Activated CD8-positive, alpha-beta memory T cell treated with anti-CD3 and anti-CD28 coated beads, Interleukin-2, amount 50 U/mL, for 24 hours (primary cell): ENCODE data around the gene ITGB5.

Experiments used
- DNase-seq: peaks from one replicate; pipeline ENCODE4 v3.0.0-alpha.2; 2020; ENCODE audit errors: extremely low read depth

The ITGB5 gene

DNA sequence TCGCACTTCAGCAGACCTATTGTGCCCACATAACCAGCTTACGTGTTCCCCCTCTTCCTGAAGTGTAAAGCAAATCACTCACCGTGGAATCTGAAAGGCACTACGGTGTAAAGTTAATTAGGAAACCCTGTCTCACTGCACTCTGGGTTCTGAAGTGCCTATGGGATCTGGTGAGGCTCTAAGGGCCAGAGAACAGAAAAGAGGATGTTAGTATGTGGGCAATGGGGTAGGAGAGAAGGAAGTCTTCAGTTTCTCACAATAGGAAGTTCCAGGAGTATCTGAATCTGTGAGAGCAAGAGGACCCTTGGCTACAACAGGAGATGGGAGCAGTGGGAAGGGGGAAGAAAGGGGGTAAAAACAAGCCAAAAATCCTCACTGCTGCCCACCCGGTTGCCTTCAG is 71.4 kb downstream of the ITGB5 start:
- no peak for DNase-seq

DNA sequence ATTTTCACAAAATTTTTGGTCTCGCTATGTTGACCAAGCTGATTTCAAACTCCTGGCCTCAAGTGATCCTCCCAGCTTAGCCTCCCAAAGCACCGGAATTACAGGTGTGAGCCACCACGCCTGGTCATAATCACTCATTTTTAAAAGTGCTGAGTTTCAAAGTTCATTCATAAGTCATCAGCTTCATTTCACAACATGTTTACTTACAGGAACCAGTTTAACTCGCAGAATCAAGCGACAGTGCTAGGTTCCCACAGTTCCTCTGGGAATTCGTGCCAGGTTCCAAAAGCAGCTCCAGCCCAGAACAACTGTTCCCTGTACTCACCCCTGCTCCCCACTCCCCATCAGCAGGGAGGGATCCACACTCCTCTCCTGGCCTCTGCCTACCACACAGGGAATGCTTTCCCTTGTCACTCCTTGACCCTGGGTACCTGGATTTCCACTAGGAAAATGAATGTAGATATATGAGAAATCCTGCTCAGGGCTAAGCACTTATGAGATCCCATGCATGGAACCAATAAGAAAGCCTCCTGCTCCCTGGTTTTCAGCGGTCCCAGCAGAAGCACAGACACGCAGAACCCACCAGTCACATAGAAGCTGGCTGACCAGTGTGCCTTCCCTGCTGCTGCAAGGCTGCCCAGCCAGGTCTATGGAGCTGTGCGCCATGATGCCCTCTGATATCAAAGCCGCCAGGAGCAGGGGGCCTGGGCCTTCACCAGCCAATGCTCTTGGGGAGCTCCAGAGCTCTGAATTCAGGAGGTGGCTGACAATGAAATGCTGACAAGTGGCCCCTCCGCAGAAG is 72.3 kb downstream of the ITGB5 start:
- no peak for DNase-seq

DNA sequence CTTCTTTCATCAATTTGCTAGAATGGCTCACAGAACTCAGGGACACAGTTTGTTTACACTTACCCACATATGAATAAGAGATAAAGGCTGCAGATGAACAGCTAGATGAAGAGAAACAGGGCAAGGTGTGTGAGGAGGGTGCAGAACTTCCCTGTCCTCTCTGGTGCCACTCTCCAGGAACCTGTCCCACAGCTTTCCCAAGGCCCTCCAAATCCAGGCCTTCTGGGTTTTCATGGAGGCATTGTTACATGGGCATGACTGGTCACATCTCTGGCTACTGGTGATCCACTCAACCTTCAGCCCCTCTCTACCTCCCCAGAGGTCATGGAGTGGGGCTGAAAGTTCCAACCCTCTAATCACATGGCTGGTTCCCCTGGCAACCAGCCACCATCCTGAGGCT is 73.6 kb downstream of the ITGB5 start:
- DNase-seq = no peak

DNA sequence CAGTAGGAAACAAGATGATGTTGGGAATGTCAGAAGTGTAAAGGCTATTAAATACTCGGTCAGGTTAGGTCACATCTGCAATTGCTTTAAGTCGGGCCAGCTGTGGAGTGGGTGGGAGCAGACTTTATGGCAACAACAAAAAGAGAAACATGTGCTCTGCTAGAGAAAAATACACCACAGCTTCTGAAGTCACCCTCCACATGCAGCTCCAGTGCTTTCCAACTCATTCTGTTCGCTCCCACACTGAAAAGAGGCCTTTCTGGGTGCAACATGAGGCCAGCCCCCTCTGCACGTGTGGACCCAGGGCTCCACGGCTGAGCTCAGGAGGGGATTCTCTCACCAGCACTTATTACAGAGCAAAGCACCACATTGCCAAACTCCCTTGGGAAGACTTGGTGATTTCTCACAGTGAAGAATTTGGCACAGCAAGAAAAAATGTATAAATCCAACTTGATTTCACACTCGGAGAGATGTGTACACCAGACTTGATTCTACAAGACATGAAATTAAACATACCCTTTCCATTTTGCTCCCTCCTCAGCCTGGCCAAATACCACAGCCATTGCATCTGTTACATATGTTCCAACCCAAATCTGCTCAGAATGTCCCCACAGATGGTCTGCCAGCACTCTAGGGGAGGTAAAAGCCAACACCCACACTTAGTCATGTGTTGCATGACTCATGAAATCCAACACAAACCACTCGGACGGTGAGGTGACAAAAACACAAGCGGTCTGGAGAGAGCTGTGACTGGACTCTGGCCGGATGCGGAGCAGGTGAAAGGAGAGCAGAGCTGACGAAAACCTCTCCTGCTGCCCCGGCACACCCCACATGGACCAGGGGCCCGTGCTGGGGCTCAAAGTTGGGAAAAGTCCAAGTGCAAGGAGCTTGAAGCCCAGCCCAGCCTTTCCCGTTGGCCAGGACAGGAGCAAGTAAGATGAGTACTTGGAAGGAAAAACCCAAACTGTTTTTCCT is 74.6 kb downstream of the ITGB5 start:
- DNase-seq = no peak

DNA sequence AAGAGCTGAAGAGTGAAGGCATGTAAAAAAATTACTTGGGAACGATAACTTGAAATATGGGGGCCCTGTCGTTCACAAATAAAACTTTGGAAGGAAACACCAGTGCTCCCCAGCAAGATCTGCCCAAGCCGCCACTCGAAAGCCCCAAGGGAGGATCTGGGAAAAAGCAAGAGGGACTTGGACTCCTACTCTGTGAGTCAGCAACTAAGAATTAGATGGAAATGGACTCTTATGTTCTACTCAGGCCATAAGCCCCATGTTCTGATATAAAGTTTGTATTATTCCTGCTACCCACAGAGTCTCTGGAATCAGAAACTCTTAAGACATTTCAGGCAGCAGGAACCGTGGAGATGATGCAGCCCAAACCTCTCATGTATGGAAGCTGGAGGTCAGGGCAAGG is 75.7 kb downstream of the ITGB5 start:
- DNase-seq = no peak

DNA sequence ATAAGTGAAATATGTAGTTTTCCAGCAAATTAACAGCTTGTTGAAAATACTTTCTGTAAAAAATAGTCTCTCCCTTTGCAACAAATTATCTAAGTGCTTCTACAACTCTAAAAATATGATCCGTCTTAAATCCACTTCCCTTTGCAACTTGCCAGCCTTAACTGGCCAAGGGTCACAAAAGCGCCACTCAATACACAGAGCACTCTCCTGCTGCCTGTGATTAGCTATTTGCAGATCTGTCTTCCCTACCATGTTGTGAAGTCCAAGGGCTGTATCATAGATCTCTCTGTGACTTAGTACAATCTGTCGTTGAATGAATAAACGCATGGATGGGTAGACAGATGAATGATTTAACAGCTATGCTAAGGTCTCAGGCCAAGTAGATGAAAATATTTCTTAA is 76.2 kb downstream of the ITGB5 start:
- DNase-seq = no peak

DNA sequence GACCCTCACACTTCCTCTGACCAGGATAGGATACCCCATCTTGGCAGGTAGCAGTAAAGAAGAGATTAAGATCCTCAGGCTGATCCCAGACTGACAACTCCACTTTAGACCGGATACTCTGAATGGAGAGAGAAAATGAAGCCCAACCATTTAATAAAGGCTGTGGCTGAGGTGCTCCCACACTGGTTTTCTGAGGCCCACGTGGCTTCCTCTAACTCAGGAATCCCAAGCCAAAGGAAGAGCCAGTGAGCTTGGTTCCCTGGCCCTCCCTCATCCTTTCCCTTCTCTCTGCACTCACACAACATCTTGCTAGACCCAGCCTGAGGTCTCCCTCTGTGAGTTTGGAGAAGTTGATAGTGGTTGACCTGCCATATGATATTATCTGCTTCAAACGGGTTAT is 78.1 kb downstream of the ITGB5 start:
- DNase-seq = no peak

DNA sequence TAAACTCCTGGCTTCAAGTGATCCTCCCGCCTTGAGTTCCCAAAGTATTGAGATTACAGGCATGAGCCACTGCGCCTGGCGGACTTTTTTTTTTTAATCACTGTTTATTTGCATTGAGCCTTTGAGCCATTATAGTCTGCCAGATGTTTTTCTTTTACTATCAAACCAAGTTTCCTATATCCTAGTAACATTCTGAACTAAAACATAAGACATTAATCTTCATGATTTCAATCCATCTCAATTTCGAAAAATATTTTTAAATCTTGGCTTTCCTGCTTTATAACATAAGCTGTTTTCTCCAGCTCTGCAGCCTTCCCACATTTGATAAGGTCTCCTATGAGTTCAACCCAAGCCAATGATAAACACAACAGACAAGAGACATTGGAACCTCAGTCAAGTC is 81.5 kb downstream of the ITGB5 start:
- no peak for DNase-seq

DNA sequence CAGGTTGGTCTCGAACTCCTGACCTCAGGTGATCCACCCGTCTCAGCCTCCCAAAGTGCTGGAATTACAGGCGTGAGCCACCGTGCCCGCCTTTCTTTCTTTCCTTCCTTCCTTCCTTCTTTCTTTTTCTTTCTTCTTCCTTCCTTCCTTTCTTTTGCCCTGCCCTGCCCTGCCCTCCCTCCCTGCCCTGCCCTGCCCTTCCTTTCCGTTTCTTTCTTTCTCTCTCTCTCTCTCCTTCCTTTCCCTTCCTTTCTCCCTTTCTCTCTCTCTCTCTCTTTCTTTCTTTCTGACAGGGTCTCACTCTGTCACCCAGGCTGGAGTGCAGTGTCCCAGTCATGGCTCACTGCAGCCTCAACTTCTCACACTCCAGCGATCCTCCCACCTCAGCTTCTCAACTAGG is 82.3 kb downstream of the ITGB5 start:
- no peak for DNase-seq

DNA sequence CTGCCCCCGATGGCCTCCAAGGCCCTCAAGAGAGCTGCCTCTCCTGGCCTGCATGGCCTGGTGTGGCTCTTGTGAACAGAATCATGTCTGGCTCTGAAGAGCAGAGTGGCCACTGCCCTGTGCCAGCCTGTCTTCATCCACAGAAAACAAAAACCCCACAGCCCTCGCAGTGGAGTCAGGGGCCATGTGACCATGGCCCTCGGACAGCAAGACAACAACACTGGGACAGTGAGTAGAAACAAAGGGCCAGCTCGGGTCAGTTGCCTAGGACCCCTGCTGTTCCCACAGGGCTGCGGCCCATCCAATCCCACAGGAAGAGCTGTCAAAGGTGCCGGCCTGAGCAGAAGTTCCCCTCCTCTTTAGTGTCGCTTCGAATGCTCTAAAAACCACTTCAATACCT is 84.5 kb downstream of the ITGB5 start:
- DNase-seq = no peak

DNA sequence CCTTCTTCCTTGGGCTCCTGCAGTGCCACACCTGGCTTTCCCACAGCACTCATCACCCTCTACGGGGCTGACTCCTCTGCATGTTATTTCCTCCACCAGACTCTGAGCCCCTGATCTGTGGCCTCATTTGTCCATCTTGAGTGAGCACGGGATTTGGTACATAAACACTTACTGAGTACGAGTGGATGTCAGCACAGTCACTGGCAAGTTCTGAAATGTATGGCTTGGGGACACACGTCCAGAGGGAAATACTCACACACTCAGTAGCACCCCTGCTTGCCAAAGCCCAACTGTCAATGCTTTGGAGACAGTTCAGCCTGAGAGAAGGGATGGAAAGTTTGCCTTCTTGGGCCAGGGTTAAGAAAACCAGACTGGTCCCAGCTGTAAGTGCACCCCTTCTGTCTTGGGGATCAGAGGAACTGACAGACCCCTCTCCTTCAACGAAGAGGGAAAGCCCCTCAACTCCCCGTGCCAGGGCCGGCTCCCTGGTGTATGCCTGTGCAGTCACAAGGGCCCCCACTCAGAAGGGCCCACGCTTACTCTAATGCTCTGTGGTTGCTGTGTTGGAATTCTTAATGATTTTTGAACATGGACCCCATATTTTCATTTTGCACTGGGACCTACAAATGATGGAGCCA is 85.0 kb downstream of the ITGB5 start:
- DNase-seq = no peak

DNA sequence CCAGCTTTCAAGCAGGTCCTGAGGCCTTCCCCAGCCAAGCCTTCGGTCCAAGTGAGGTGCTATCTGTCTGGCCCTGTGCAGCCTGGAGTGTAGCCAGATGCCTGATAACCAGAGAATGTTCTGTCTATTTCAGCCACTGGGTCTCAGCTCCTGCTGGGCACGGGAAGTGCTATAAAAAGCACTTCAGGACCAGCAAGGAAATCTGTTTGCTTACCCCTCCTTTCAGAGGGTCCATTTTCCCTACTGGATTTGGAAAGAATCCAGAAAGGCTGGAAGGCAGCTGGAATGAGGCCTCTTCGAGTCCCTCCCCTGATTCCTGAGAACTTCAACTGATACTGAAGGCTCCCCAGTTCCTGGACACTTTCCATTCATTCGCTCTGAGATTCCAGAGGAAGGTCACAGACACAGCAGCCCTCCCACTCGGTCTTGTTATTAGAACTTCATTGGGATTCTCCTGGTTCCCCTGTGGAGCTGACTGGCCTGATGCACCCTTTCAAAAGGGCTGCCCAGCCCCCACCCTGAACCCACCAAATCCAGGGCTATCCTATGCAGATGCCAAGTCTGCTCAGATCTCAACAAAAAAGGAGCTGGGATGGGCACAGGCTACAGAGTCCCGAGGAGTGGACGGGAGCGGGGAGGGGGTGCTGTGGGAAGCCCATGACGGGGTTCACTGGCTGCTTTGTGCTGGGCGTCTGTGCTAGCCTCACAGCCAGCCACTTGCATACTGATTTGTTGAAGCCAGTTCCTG is 86.5 kb downstream of the ITGB5 start:
- DNase-seq = no peak

DNA sequence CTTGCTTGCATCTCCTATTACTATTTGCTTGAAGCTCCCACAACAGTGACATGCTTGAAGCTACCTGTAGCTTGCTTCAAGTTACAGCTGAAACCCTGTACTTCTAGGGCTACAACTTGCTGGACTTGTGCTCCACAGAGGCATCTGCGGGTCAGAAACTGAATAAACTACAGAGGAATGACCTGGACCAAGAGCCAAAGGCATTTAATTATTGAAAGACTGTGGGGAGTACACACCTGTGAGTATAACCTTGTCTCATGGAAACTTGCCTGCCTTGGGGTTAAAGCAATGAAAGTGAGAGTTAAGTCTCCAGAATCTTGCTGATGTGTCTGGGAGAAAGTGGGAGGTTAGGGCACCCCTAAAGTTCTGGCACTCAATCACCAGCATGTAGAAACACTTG is 87.1 kb downstream of the ITGB5 start:
- DNase-seq = no peak

DNA sequence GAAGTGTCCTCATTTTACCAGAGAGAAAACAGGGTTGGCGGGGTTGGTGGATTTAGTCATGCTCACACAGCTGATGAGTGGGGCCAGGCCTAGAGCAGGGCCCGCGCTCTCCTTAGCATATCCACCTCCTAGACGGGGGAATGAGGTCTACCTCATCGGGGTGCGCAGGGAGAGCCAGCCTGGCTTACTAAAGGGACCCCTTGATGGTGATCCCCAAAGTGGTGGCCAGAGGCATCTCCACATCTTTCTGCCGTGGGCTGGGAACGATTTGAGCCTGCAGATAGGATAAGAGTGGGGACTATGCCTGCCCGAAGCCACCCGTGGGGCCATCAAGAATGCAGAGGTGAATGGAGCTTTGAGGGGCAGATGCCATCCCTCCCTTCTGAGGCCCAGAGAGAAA is 87.5 kb downstream of the ITGB5 start:
- no peak for DNase-seq

DNA sequence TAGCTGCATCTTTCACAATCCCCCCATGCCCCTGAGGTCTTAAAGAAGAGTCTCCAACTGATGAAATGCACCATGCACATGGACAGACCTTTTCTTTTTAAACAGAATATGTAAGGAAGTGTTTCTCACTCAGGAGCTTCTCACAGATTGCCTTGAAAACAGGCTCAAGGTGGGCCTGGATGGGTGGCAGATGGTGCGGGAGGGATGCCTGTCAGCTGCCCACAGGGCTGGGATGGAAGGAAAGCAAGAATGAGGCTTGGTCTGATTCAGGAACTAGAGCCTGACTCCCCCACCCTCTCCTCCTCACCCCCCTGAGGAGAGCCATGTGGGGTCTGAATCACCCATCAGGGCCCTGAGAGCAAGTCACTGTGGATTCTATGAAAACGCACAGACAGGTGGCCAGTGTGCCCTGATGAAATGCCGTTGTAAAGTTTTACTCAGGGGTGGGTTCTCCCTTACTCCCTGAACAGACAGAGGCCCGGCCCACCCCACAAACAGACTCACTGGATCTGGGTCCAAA is 89.7 kb downstream of the ITGB5 start:
- DNase-seq = no peak

DNA sequence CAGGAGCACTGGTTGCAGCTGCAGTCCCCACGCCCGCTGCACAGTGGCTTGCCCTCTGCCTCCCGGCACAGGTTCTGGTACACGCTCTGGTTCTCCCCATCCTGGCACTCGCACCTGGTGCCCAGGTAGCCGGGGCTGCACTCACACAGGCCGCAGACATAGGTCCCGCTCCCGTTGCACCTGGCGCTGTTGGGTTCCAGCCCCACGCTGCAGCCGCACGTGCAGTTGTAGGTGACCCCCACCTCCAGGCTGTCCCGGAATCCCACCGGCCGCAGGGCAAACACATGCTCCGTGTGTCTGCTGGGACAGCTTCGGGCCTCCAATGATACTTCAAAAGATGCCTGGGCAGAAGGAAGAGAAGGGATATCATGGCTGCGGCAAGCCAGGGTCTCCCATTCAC is 90.7 kb downstream of the ITGB5 start:
- DNase-seq = no peak

DNA sequence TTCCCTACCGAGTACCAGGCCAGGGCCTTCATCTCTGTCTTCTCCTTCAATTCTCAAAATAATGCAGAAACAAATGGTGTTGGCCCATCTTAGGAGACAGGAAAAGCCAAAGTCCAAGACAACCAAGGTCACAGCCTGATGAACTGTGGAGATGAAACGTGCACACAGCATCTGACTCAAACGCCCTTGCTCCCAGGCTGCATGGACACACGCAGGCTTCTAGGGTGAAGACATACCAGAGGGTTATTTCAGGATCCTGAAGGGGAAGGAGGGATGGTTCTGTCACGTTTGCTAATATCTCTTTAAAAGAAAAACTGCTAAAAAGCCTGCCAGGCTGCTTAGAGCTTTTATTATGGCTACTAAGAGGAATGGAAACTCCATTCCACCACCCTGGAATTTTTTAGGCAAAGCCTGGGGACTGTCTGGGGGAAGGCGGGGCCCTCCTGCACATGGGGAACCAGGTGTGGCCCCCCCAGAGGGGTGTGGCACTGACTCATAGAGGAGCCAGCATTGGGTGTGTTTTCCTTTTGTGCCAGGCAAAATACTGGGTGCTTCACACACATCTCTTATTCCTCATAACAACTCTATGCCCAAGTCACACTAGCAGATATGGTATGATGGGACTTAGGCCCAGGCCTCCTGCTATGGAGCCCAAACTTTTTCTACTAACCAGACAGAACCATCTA is 94.0 kb downstream of the ITGB5 start:
- DNase-seq = no peak

DNA sequence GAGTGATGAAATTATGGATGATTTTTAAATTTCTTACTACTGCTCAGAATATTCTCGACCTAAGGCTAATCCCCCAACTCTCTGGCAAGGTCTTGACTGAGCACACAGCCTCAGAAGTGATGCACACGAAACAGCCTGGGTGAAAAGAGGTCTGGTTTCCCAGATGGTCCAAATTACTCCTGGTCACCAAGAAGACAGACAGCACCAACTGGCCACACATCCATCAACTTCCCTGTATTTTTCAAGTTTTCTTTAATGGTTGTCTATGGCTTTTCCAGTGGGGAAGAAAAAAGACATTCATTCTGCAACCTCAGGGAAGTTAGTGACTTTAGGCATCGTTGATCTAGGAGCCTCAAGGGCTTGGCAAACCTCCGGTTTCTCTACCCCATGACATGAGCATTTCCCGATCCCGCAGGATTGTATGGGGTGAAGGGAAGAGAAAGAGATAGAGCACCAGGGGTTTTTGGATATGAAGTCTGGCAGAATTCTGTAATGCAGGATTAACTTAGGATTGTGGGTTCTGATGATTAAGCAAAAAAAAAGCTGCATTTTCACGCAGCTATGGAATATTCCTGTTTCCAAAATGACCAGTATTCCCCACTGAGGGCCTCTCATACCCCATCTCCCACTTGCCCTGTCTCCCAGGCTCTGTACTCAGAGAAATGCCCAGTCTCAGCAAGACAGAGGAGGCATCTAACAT is 94.7 kb downstream of the ITGB5 start:
- no peak for DNase-seq

DNA sequence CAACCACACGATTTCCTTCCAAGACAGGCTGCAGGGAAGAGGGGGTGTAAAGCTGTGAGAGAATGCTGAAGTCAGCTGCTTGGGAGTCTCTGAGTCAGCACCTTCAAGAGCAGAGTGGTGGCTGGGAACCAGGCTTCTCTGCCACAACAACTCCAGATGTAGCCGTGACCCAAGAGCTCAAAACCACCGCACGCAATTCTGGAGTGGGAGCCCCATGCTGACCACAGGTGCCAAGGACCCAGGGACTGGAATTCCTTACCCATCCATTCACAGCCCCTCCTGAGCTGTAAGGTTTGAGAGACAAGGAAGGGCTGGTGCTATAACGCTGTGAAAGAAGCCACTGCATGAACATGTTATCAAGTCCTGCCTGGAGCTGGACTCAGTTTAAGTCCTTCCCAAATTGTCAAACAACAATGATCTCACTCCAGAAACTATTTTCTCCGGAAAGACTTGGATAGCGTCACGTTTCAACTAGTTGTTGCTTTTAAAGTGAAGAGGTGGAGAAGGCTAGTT is 95.5 kb downstream of the ITGB5 start:
- no peak for DNase-seq

DNA sequence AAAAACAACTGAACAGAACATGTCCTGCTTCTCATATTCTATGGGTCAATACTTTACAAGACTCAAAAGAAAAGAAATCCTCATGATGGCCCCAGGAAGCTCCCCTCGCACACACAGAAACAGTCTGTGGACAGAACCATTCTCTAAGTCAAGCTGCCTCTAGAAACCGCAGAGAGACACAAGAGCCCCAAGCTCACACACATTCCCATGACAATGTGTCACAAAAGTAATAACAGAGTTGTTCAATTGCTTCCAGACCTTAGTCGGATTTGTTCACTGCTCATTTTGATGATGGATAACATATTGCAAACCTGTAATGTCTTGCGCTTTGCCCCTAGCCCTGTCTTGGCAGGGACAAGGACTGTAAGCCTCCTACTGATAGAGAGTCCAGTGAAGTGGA is 96.0 kb downstream of the ITGB5 start:
- DNase-seq = no peak
